GM18909 (cell line): Measurements from ENCODE around the gene GPR150.

Source experiments
- ATAC-seq: cut with Tn5 transposase; IDR thresholded peaks from one replicate; pipeline ENCODE4 v1.9.1; 2021; ENCODE audit warnings: mild to moderate bottlenecking; ENCODE audit not compliant: unreplicated experiment, poor library complexity

GPR150 gene

DNA sequence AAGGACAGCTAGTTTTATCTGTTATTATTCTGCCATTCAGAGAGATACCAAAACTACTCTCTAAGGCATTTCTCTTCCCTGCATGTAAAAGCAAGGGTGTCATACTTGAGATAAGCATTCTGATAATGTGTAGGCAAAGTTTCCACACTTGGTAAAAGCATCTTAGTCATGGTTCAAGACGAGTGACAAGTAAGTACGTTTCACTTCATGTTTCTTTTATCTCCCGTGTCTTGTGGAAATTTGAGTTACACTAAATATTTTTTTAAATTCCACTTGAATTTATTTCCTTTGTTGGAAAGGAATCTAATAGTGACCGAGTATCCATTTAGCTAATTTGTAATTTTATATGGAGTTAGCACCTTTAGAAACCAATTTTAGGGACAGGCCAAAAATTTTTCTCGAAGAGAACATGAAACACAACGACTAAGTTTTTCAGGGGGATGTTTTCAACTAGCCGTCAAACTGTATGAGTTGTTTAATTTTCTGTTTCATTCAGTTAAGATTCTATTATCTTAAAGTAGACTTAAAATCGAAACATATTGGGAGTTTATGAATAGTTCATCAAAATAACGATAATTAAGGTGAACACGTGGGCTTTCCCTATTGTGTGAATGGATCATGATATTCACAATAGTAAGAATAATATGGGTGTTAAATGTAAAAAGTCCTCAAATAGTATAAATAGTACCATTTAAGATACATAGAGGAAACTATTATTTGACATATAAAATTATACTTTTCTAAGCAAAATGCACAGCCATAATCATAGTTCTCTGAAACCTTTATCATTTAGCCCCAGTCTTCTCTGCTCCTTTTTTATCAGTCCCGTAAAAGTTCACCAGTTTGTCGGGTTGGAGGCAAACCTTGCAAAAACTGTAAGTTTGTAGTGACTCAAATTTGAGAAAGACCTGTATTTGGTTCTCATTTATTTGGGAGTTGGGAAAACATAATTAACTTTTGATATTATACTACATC lies 28.3 kb downstream of the GPR150 start:
- ATAC-seq, result no peak

DNA sequence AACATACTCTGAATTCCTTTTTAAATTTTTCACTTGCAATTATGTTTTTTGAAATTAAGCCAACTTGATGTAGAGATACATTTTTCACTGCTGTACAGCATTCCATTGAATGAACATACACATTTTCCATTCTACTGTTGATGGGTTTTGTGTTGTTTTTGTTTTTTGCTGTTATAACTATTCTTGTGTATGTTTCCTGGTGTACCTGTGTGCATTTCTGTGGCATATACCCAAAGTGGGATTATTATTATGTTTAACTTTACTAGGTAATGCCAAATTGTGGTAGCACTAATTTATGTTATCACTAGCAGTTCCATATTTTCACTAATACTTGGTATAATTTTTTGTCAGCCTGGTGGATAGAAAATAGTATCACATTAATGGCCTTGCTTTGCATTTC lies 29.4 kb downstream of the GPR150 start:
- no peak for ATAC-seq

DNA sequence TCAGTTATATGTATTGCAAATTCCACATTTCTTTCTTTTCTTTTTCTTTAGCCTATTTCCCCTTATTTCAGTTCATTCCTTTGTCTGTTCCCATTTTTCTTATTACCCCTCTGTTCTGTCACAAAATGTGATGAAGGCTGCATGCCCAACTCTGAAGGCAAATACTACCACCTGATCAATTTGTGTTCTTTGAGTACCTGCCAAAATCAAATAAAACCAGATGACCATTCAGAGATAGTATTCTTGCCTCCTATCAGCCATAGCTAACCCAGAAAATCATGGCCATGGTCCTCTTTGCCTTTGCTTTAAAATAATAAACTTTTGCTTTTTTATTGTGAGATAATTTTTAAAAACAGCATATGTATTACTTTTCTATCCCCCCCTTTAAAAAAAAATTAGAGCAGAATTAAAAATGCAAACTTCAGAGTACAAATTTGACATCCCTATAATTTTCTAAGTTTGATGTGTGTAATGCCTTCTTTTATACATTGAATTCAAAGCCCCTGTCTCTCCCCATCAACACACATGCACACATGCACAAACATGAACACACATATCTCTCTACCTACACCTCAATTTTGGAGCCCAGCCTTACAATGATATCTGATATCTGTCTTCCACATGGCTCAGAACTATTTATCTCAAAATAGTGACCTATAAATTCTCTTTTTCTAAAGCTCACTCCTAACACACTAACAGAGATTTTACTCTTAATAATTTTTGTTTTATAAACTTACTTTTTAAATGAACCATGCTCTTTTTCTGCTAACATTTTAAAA lies 30.1 kb downstream of the GPR150 start:
- no peak for ATAC-seq

DNA sequence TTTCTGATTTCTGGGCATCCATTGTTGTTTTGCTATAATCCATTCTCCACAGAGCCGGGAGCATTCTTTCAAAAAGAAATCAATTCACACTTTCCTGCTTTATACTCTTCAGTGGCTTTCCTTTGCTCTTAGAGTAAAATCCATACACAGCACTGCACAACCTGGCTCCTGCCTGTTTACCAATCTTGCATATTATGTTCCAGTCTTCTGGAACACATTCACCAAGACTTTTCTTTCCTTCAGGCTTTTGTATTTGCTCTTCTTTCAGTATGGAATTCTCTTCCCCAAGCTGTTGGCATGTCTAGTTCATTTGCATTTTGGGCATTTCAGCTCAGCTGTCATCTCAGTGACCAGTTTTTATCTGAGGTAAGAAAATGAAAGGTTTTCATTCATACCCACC lies 33.0 kb downstream of the GPR150 start:
- no peak for ATAC-seq

DNA sequence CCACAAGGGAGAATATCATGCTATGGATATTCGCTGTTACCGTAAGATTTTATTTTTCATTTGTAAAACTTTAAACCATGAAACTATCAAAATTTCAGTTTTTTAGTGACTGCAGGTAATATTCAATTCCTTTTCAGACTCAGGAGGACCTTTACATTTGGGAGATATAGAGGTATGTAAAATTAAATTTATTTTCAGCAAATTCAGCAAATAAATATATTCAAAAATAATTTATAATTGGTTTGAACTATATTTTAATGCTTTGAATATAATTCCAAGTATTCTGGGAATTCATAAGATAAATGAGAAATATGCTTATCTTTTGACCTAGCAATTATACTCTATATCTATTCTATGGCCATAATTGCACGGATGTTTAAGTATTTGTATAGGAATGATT lies 34.3 kb downstream of the GPR150 start:
- ATAC-seq, result no peak

DNA sequence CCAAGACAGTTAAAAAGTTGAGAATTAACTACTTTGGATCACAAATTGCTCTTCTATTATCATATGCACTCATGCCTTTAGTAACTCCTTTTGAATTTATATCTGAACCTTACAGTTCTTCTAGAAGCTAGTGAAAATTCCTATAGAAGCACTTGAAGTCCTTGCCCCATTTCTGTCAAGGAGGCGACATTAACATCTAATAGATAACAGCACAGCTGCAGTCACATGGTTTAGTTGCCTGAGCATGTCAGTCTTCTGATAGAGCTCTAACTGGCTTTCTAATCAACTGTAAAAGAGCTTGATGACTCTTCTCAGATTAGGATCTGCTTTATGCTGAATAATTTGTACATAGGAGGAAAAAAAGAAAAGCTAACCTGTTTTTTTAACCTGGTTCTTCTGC lies 35.7 kb downstream of the GPR150 start:
- ATAC-seq, result no peak

DNA sequence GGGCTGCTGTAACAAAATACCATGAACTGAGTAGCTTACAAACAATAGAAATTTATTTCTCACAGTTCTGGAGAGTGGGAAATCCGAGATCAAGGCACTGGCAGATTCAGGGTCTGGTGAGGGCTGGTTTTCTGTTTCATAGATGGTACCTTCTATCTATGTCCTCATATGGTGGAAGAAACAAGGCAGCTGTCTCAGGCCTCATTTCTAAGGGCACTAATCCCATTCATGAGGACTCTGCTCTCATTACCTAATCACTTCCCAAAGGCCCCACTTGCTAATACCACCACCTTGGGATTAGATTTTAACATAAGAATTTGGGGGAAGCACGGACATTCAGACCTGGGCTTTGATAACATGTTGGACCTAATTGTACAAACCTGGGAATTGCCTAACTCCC lies 40.2 kb downstream of the GPR150 start:
- ATAC-seq, result no peak

DNA sequence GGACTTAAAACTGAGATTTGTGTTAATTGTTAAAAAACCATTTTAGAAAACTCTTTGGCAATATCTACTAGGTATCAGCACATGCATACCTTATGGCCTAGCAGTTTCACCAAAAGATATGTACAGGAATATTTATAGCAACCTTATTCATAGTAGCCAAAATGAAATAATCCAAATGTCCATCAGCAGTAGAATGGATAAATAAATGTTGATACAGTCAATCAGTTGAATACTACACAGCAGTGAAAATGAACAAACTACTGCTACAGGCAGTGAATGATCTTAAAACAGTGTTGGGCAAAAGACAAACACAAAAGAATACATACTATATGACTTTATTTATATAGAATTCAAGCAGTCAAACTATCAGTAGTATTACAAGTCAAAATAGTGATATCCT lies 43.1 kb downstream of the GPR150 start:
- no peak for ATAC-seq

DNA sequence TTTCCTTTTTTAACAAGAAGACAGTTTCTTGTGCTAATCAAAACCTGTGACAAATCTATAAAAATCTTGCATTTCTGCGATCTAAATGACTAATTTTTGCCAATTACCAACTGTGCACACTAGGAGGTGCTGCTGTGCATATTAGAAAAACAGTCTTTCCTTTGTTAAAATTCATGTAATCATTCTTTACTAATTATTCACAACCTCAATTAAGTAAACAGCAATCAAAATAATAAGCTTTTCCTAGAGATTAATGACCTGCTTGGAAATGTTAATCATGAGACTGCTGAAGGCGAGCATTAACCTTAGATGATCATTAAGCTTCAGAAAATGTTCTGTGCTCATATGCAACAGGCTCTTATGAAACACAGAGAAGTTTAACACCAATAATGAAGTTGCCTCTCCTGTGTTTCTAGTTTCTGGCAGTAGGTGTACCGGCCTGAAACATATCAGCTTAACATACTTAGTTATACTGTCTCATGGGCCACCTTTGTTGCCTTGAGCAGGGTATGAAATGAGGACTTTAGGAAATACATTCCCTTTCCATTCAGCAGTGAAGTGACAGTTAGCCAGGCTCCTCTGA lies 44.4 kb downstream of the GPR150 start:
- no peak for ATAC-seq

DNA sequence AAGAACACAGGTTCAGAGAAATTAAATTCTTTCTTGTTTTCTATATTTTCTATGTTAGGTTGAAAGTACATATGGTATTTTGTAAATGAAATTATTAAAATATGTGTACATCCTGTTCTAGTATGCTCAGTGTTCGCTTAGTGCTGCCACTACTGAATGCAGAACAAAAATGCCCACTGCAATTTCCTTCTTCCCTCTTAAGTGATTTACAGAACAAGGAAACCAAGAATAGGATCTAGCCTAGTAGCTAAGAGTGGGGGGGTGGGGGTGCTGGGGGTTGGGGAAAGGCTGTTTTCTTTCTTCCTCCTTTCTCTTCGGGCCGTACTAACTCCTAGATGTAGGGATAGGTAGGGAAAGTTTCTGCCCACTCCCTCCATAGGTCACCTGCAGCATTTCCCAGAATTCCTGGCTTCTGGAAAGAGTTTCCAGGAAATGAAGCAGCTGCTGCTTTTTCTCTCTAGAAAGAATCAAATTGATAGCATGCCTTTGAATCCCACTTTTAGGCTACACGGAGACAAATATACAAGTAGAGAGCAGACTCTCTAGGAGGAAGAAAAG lies 47.3 kb downstream of the GPR150 start:
- no peak for ATAC-seq

DNA sequence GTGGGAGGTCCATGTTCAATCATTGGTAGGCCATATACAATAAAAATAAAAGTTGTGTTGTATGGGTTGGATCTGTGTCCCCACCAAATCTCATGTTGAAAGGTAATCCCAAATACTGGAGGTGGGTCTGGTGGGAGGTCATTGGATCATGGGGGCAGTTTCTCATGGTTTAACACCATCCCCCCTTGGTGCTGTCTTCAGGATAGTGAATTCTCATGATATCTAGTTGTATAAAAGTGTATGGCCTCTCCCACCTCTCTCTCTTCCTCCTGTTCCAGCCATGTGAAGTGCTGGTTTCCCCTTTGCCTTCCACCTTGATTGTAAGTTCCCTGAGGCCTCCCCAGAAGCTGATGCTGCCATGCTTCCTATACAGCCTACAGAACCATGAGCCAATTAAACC lies 47.8 kb downstream of the GPR150 start:
- ATAC-seq, result no peak

DNA sequence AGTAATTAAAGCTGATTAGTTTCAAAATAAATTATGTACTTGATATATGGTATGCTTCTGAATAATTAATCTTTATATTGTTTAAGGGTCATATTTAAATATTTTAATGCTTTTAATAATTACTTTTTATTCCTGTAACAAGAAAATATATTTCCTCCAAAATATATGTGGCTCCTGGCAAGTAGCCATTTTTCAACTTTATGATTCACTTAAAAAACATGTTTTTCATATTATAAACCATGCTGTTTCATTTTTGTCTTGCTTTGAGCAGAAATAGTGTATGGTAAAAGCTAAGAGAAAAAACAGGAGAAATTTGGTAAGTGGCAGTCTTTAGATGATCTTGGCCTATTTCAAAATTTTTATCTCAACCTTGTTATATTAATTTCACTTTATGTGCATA lies 48.3 kb downstream of the GPR150 start:
- ATAC-seq, result no peak

DNA sequence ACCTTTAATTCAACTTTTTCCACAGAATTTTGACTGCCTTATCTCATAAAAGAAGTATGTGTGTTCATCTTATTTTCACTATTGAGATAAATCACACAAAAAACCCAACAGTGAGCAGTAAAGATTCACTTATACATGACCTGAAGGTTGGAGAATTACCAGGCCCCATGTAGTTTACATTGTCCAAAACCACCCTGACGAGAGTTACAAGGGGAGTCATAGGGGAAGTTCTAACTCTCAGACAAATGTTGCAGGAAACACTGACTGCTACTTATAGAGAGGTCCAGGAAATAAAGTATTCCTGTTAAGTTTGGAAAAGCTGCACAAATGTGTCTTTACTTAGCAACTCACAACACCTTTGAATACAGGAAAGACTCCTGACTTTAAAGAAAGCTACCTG lies 48.8 kb downstream of the GPR150 start:
- ATAC-seq, result no peak

DNA sequence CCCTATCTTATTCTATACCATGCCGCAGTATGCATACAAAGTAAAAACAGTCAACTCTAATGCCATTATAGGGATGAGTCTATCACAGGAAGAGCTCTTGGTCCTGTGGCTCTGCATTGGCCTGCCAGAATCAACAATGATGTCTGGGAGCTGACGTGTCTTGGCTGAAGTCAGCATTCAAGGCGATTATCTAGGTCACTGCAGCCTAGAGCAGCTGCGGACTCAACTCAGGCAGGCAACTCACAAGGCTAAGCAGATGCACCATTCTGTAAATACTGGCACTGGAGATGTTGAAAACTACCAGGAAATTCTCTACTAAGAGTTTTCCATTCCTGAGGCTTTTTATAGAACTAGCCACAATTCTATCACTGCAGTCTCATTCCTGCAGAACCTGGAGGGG lies 49.7 kb downstream of the GPR150 start:
- no peak for ATAC-seq

DNA sequence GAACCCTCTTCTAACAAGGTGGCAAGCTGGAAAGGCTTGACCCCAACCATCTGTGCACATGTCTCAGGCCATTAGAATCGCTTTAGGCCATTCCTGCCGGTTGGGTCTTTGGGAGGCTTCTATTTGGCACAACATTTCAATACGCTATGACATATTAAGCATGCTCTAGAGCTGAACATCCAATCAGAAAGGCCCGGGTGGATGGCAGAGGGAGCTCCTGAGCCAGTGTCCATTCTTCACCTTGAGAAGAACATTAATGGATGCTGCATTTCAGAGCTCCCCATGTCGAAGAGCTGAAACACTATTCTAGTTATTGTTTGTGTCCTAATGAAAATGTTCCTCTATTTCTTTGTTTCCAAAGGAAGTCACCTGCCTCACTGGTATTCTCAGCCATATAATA lies 50.1 kb downstream of the GPR150 start:
- no peak for ATAC-seq

DNA sequence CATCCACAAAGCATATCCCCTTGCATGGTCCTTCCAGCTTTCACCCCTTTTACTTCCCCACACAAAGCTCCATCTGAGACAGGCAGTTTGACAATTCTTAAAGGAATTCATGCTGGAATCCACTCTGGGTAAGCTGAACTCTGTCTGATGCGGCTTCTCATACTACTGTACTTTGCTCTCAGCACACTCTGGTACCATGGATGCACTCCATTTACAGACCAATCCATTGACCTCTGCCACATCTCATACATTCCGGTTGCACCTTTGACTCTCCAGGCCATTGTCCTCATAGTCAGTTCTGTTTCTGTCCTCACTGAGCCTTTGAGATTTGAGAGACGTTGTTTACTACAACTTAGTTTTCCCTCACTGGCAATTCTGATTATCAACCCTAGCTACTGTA lies 50.7 kb downstream of the GPR150 start:
- no peak for ATAC-seq
